ENCODE results near the gene PRDM16.

PRDM16 gene

DNA sequence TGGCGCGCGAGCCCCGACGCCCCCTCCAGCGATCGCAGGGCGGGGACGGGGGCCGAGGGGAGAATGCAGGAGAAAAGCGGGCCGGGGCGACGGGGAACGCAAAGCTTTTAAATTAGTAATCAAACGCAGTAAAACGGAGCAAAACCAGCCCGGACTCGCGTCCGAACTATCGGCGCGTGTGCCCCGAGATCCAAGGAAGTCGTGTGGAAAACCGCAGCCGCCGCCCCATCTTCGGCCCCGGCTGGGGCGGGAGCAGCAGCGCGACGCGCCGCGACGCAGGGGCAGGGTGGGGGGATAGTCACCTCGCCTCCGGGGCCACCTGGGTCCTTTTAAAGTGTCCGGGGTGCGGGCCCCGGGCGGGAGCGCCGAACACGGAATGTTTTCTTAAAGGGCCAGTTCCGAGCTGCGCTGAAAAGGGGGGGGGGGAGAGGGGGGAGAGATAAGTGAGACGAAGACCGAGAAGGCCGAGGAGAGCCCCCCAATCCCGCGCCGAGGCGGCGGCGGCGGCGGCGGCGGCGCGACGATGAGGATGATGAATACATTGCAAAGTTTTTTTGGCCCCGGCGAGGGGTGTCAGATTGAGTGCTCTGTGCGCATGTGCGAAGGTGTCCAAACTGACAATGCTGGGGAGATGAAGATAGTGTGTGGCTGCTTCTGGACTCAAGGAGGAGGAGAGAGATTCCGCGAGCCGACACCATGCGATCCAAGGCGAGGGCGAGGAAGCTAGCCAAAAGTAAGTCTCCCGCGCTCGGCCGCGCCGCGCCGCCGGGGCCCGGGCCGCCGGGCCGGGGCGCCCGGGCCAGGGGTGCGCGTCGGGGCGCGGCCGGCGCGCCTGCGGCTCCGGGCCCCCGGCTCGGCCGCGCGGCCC is at the start of gene PRDM16:
Gene PRDM16 (plus strand): TSS at position 640 of the 868 bp plus-strand sequence. CDS start 57 bp downstream, at position 697.
- no peak for DNase-seq

DNA sequence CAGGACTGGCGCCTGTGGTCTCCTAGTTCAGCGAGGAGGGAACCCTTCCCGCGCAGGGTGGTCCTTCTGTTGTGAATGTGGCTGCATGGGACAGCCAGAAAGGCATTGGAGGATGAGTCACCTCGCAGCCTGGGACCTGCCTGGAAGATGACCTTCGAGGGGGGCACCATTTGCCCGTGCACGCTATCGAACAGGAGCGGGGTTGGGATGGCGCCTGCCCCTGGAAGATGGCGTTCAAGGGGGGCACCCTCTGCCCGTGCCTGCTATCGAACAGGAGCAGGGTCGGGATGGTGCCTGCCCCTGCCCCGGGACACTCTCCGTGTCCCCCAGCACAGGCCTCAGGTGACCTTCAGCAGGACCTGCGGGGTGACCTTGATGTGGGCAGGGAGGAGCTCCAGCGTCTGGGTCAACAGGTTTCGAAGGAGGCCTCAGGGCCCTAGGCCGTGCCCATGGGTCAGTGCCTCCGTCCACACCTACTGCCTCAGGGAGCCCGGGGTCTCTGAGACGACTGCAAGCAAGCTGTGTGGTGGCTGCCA is 49.4 kb upstream of the PRDM16 start:
- DNase-seq = no peak

DNA sequence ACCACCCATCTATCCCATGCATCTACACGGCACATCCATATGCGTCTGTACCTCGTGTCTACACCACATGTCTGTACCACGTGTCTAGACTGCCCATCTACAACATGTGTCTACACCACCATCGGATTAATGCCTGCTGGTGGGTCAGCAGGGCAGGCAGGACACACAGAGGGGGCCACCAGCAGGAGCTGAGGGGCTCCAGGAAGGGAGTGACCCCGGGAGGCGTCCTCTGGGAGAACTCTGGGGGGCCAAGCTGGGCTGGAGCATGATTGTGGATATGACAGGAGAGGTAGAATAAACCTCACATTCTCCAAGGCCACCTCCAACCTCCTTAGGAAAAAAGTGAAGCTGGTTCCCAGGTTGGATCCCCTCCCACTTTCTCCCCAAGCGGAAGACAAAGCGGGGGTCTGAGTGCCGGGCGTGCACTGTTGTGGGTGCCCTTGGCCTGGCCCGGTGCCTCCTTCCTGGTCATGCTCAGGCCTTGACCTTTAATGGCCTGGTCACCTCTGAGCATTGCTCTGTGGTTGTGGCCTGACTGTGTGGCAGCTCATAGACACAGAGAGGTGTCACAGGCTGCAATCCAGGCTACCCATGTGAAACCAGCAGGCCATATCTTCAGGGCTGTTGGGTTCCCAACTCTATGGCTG is 48.6 kb upstream of the PRDM16 start:
- DNase-seq = no peak

DNA sequence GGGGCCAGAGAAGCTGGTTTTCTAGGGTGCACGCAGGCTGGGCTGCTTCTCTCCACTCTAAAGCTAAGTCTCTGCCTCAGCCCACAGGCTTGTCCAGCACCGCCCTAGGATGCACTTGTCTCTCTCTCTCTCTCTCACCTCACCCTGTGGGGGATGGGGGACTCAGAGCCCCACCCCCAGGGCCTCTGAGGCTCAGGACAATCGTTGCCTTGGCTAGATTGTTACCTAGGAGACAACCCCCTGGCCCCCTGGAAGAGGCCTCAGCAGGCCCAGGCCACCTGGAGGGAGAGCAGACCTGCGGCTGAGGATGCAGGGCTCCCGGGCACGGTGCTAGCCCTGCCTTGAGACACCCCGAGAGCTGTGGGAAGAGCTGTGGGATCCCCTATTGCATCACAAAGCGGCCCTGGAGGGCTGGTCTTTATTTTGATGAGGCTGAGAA is 47.8 kb upstream of the PRDM16 start, which contains the start of gene ACTRT2:
Gene ACTRT2 (plus strand): TSS at position 235 of the 439 bp plus-strand sequence. CDS start 220 bp downstream, outside the sequence.
- no peak for DNase-seq

DNA sequence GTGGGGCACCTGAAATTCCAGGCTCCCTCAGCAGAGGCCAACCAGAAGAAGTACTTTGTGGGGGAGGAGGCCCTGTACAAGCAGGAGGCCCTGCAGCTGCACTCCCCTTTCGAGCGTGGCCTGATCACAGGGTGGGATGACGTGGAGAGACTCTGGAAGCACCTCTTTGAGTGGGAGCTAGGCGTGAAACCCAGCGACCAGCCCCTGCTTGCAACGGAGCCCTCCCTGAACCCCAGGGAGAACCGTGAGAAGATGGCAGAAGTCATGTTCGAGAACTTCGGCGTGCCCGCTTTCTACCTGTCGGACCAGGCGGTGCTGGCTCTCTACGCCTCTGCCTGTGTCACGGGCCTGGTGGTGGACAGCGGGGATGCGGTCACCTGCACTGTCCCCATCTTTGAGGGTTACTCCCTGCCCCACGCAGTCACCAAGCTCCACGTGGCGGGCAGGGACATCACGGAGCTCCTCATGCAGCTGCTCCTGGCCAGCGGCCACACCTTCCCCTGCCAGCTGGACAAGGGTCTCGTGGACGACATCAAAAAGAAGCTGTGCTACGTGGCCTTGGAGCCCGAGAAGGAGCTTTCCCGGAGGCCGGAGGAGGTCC is 47.1 kb upstream of the PRDM16 start:
- no peak for DNase-seq

DNA sequence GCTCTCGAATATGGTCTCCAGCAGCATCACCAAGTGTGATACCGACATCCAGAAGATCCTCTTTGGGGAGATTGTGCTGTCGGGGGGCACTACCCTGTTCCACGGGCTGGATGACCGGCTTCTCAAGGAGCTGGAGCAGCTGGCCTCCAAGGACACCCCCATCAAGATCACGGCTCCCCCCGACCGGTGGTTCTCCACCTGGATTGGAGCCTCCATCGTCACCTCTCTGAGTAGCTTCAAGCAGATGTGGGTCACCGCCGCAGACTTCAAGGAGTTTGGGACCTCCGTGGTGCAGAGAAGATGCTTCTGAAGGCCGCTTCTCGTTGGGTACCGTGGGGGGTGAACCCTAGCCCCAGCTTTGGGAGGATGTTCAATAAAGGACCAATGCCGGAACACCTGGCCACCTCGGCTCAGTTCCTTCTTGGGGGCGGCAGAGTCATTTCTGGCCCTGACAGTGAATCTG is 46.5 kb upstream of the PRDM16 start:
- no peak for DNase-seq

DNA sequence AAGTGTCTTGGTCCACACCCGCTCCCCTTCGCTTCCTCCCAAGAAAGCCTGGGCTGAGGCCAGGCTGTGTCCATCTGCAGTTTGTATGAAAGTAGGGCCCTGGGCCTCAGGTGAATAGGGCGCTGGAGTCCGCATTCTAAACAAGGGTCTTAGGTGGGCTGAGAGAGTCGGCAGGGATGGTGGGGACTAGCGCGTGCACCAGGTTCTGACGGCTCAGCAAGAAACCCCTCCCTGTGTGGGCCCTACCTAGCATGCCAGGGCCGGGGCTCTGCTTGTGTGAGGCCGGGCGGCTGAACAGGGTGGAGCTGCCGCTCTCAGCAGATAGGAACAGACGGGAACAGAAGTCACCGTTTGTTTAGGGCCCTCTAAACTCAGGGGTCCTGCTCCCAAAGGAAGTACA is 46.0 kb upstream of the PRDM16 start:
- DNase-seq = no peak

DNA sequence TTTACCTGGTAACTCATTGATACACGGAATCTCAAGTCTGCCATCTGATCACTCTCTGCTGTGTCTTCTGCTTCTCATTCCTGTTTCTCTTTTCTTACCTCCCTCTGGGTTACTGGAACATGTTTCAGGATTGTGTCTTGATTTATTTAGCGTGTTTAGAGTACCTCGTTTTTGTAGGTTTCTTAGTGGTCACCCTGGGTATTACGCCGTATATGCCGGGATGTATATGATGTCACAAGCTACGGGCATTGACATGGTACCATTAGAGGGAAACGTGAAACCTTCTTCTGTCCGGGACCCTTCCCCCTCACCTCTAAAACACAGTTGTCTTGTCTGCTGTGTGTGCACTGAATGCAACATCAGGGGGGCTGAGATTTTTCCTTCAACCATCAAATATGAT is 45.0 kb upstream of the PRDM16 start:
- no peak for DNase-seq

DNA sequence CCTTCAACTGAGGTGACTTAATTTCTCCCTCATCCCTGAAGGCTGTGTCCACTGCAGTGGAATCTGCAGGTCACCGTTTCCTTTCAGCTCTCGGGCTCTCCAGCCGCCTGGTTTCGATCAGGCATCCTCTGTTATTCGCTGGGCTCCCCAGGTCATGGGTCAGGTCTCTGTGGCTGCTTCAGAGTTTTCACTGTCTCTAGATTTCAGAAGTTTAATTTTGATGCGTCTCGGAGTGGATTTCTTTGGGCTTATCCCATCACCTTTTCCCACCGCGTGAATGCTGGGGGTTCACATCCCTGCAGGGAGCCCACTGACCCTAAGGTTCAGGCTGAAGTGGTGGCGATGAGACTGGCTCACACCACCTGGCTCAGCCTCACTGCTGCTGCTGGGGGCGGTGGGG is 44.4 kb upstream of the PRDM16 start:
- no peak for DNase-seq

DNA sequence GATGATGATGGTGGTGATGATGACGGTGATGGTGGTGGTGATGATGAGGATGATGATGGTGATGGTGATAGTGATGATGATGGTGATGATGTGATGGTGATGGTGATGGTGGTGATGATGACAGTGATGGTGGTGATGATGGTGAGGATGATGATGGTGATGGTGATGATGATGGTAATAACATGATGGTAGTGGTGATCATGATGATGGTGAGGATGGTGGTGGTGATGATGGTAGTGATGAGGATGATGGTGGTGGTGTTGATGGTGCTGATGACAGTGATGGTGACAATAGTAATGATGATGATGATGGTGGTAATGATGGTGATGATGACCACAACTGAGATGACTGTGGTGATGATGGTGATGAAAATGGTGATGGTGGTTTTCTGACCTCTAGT is 42.9 kb upstream of the PRDM16 start:
- no peak for DNase-seq

DNA sequence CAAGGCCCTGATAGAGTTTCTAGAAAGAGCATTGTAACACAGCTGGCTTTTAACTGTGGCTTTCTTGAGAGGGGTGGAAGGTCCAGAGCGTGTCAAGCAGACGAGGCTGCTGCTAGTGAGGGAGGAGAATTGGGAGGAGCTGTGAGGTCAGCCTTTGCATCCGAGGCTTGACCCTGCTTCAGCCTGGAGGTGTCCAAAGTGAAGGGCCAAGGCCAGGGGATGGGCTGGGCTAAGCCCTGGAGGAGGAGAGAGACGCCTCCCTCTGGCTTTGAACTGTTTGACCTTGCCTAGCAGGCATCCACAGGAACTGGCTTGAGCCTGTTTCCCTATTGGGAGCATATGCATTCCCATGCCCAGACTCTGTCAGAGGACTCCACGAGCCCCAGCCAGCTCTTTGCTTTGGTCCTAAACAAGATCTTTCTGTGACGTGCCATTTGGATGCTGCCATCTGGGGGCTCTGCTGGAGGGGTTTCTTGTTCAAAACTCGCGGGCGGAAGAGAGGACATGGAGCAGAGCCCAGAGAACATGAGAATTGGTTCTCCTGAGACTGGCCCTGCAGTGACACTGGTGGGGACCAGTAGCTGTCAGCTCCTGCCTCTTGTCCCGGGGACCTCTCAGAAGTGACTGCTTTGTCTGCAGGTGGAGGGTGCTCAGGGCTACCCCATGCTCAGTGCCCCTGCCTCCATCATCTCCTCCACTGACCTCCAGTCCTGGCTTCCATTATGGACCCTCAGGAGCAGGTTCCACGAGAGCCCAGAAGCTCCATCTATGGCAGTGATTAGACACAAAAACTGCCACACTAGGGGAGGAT is 42.2 kb upstream of the PRDM16 start:
- DNase-seq = no peak

DNA sequence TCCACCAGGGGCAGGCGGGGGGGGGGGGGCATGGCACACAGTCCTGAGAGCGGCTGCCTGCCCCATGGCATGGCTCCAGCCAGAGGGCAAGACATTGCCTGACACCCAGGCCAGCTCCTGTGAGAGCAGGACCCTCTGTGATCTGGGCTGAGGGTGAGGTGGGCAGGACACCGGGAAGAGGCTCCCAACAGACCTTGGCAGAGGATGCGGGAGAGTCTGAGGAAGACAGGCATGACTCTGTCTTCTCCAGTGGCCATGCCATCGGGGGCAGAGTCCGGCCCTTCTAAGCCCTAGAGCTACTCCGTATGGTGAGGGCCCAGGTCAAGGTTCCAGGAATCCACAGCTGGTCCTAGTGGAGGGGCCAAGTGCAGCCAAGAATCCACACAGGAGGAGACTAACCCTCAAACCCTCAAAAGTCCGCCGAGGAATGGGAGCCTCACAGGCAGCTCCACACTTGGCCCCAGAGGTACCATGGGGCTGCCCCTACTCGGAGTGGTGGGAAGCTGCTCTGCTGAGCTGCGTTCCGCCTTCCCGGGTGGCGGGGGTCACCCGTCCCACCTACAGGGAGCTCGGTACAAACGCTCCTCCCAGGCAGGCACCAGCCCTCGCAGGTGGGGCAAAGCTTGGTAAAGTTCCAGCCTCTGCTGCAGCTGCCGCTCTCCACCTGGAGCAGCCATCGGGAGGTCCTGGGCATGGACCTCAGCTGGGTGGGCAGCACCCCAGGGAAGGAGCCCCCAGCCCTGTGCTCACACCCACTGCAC is 41.2 kb upstream of the PRDM16 start:
- DNase-seq = no peak

DNA sequence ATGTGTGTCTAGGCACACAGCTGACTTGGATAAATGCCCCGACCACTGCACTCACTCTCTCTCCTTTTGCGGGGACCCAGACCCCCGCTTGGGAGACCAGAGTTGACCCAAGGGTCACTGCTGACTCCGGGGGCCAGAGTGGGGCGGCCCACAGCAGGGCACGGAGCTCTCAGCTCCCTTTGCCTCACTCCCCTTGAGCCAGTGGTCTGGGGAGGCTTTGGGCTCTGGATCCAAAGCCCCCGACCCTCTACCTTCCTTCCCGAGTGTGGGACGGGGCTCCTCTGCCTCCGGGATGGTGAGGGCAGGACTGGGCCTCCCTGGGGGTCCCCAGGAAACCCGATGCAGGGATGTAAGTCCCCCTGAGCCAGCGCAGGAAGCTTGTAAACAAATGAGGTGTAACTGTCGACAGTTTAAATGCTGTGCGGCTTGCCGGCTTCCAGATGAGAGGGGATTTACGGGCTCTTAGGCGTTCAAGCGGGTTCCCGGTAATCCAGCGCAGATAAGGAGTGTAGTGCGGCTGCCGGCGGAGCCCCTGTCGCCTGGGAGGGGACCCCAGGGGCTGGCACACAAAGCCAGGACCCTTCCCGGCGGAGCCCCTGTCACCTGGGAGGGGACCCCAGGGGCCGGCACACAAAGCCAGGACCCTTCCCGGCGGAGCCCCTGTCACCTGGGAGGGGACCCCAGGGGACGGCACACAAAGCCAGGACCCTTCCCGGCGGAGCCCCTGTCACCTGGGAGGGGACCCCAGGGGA is 40.3 kb upstream of the PRDM16 start:
- no peak for DNase-seq

DNA sequence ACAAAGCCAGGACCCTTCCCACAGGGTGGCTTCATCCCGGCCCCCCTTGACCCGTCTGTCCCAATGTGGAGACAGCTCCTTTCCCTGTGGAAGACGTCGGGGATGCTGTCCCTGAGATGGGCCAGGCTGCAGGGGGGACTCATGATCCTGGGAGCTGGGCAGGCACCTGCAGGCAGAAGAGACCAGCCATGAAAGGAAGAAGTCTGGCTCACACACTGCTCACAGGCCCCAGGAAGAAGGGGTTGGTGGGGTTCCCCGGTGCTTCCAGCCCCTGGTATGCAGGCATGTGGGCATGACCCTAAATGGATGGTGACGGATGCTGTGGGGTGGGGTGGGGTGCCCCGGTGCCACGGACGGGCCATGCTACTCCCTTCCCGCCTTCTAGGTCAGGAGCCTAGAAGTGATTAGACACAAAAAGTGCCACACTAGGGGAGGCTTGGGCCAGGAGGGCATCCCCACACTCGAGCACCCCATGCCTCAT is 39.5 kb upstream of the PRDM16 start:
- no peak for DNase-seq

DNA sequence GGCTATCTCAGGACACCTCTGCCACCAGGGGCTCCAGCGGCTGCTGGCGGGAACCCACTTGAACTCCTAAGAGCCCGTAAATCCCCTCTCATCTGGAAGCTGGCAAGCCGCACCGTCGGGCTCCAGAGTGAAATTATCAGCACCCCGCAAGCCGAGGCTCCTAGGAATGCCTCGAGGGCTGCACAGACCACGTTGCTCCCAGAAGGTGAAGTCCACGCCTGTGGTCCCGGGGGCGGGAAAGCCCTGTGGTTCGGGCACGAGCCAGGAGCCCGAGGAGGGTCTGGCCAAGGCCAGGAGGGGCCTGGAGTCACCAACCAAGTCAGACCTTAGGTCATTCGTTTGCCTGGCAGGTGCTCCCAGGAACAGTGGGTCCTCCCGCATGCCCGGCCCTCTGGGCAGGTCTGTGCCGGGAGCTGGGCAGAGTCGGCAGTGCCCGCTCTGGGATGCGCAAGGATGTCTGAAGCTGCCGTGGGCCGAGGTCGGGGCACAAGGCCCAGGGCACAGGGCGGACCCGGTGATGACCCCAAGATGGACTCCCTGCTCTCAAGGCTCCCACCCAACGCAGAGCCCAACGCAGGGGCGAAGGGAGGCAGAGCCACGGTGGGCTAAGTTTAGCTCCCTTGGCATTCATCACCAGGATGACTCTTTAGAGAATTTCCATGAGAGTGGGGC is 38.9 kb upstream of the PRDM16 start:
- DNase-seq = no peak

DNA sequence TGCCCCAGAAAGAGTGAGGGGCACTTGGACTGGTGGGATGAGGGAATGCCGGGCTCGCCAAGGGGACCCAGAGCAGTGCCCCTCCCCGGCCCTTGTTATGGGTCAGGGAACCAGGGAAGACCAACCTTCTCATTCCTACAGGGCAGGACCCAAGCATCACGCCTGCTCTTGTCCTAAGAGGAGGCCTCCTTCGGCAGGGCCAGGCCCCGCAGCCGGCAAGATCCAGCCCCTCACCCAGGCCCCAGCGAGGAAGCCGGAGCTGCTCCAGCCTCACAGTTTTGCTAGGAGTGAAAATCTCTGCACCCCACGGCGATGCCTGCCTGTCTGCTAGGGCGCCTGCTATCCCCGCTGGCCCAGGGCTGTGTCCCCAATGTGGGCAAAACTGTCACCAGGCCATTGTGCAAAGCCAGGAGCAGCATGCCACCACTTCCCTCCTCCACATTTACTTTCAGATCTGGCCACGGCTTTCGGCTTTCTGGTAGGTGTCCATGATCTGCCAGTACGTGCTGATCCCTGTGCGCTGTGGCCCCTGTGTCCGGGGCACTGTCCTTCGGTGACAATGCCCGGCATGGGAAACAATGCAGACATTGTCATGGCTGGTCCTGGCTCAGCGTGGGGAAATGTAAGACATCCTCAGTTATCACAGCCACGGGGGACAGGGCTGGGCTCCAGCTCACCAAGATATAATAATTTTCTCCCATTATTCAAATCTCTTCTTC is 38.2 kb upstream of the PRDM16 start:
- DNase-seq = no peak

DNA sequence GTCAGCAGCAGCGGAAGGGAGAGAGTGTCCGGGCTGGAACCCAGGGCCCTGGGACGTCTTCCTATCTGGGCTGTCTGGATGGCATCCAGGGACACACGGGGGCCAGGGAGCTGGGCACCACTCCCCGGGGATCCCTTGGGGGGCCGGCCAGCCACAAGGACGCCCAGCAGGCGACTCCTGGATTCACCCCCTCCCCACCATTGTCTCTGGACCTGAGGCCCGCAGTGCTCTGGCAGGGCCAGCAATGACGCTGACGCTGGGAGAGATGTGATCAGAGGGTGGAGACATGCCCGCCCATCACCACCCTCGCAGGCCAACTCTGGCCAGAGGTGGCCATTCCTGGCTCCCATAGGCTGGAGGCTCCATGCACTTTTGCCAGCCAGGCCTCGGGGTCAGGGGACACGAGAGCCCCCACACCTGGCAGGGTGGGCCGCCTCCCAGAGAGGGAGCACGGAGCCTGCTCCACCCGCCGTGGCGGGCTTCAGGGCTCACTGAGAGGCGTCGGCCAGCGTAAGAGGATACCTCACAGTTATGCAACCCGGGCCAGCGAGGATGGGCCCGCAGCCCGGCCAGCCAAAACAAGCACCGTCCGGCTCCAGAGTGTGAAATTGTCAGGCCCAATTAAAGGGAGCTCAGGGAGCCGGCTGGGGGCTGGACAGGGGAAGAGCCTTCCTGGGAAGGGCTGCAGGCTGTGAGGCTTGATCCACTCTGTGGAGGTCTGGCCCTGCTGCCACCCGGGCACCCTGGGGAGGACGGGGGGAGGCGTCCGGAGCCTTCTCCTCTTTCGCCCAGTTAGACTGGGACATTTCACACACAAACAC is 37.4 kb upstream of the PRDM16 start:
- no peak for DNase-seq

DNA sequence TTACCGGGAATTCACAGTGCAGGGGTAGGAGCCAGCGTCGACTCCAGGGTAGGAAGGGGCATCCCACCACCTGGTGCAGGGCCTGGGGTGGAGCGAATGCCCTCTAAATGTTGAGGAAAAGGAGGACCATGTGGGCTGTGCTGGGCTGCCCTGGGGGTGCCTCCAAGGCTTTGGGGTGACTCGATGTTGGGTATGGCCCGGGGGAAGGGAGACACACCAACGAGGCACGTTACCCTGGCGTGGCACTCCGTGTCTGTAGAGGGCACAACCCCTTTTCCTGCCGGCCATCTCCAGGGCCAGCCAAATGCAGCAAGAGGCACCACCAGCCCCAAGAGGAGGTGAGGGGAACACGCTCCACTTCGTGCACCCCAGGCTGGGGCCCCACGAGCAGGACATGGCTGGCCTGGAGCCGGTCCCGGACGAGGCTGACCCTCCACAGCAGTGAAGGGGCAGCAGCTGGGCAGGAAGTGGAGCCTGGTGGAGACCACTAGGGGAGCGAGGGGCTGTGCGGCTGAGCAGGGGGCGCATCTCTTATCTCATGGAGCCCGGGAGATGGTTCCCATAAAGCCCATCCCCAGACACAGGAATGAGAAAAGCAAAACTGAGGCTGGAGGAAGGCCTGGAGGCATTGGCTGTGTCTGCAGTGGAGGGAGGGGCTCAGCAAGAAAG is 36.5 kb upstream of the PRDM16 start:
- DNase-seq = no peak

All from activated CD8-positive, alpha-beta memory T cell treated with anti-CD3 and anti-CD28 coated beads for 24 hours (primary cell).